Measurements from ENCODE around the gene PPP4R3B. TPM values are rescaled to one million over a fixed set of nuclear protein-coding genes. Genes with fewer than 3 reads are reported as not detected.
"Not testable (repeated sequence)": the region's sequence is repeated elsewhere in the genome, so short reads cannot be mapped to it uniquely, and the experiment has no call there.

Gene PPP4R3B
- total RNA-seq, 1 experiment from 2014 or later, result 25.5 TPM

DNA sequence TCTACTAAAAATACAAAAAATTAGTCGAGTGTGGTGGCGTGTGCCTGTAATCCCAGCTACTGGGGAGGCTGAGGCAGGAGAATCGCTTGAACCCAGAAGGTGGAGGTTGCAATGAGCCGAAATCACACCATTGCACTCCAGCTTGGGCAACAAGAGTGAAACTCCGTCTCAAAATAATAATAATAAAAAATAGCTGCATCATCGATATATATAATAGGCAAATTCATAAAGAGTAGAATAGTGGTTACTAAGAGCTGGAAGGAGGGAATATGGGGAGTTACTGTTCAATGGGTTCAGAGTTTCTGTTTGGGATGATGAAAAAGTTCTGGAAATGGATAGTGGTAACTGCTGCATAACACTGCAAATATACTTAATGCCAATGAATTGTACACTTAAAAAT lies 20.6 kb downstream of the PPP4R3B start:
- not testable (repeated sequence) for DNase-seq (ENCODE audit: low spot score)

DNA sequence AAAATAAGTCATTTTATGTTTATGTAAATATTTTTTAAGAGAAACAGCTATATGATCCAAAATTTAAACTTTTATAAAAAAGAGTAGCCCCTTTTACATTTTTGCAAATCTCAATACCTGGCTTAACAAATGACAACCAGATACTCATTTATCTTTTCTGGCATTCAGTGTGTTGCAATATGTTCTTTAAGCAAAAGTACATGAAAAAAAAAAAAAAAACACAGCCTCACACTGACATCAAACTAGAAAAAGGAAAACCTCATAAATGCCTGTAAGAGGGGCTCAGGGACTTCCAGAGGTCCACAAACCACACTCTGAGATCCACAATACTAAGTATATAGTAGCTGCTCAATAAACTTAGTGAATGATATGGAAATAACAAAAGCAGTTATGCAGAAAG lies 21.9 kb downstream of the PPP4R3B start:
- DNase-seq (ENCODE audit: low spot score), result no peak

DNA sequence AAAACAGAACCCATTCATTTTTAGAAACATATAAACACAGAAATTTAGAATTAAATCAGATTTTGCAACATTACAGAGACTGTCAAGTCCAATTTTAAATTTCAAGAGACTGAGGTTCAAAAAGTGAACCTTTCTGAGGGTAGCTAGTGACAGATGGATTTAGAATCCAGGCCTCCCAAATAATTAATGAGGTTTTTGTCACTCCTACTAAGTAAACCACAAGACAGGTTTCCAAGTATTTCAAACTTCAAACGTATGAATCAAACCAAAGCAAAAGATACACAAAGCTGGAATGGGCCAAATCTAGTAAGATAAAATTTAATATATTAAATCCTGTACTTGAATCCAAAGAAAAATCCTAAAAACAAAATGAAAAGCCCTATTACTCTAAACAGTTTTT lies 25.3 kb downstream of the PPP4R3B start:
- DNase-seq (ENCODE audit: low spot score), result no peak

DNA sequence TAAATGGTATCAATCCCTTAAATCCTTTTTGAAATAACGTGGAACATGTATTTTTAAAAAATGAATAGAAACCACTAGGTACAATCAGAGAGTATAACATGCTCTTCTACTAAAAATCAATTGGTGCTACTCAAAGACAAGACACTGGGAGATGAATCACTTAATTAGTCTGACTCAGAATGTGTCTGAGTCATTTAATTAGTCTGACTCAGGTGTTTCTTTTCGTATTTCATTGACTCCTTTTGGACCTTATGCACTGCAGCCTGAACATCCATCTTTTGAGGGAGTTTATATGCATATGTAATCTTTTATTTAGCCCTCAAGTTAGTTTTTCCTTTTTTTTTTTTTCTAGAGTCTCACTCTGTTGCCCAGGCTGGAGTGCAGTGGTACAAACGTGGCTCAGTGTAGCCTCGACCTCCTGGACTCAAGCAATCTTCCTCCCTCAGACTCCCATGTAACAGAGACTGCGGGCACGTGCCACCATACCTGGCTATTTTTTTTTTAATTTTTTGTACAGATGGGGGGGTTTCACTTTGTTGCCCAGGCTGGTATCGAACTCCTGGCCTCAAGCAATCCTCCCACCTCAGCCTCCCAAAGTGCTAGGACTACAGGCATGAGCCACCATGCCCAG lies 26.5 kb downstream of the PPP4R3B start:
- DNase-seq (ENCODE audit: low spot score), result peak; percentile 9

DNA sequence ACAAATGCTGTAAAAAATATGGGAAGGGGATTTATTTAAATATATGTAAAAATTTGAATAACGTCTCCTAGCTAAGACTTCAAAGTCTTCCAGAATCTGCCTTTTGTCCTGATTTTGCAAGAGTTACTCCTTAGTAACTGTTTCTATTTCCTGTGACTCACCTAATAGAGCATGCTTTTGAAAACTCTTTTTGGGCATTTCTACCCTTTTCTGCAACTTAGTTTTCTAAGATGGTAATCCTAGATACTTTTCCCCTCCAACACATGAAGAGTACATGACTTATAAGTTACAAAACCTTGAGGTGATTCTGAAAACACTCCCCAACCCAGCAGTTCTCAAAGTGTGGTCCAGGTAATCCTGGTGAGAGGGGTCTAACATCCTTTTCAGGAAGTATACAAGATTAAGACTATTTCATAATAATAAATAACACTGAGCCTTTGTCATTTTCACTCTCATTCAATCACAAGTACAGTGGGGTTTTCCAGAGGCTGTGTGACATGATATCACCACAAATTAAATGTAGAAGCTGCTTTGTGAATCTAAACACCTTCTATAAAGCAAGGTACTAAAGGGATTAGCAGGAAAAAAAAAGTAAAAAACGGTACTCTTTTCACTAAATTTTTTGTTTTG lies 31.9 kb downstream of the PPP4R3B start:
- DNase-seq (ENCODE audit: low spot score), result no peak

DNA sequence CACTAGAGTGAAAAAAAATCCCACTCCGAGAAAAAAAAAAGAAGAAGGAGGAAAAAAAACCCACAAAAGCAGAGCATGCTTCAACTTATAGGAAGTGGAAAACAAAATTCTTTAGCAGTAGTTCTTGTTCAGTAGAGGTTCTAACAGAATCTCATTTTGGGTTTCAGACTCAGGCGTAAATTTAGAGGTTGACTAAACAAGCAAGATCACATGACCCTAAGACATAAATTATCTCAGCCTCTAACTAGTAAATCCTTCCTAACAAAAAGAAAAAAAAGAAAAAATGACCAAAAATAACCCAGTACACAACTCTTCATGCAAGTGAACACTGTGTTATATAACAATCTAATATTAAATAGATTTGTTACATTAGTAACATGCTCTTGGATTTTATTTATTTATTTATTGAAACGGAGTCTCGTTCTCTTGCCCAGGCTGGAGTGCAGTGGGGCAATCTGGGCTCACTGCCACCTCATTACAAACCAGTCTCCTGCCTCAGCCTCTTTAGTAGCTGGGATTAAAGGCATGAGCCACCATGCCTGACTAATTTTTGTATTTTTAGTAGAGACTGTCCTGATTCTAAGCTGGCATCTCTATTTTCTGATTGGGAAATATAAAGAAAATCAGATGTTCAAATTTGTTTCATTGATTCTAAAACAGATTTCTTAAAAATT lies 35.4 kb downstream of the PPP4R3B start:
- DNase-seq (ENCODE audit: low spot score), result no peak

DNA sequence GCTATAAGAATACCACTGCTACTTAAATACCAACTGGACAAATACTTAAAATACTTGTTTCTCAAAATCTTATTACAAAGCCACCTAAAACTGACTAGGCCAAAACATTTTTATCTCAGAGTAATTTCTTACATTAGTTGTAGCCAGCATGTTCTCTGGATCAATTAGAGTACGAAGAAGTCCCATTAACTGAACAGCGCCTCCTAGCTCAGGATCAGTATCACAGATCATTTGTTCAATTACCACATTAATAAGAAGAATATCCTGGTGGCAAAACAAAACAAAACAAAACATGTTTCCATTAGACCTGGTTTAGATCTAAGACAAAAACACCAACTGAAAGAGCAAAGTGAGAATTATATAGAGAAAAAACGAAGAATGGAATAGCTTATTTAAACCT lies 36.0 kb downstream of the PPP4R3B start:
- DNase-seq (ENCODE audit: low spot score), result peak; percentile 35

DNA sequence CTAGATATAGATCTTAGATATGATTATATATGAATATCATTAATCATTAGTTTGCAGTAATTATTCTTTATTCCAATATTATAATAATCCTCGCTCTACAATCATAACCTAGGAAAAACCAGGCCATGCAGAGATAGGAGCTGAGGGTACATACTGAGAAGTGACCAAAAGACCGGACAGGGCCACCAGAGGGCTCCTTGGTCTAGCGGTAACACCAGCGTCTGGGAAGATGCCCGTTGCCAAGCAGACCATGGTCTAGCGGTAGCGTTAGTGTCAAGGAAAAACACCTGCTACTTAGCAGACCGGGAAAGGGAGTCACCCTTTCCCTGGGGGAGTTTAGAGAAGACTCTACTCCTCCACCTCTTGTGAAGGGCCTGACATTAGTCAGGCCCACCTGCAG lies 48.4 kb downstream of the PPP4R3B start:
- DNase-seq (ENCODE audit: low spot score), result not testable (repeated sequence)

DNA sequence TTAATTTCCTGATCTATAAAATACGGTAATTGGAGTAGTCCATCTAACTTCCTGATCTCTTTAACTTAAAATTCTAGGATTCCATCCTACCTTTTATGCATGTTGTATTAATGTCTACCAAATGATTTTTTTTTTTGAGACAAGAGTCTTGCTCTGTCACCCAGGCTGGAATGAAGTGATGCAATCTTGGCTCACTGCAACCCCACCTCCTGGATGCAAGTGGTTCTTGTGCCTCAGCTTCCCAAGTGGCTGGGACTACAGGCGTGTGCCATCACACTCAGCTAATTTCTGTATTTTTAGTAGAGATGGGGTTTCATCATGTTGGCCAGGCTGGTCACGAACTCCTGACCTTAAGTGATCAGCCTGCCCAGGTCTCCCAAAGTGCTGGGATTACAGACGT lies 50.1 kb downstream of the PPP4R3B start:
- DNase-seq (ENCODE audit: low spot score), result no peak

DNA sequence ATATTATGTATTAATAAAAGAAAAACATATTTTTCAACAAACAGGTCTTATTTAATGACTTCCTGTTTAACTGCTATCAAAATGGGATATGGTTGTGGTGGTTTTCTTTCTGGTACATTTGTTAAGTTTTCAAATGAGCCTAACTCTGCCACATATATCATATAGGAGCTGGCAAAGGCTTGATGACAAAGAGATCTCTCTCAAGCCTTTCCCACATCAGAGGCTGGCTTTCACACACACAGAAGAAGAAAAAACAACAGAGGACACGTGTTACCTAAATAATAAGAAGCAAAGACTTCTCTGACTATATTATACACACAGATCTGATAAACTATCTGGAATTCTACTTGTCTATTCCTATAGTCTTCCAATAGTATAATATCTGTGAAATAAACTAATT lies 51.8 kb downstream of the PPP4R3B start:
- DNase-seq (ENCODE audit: low spot score), result no peak

DNA sequence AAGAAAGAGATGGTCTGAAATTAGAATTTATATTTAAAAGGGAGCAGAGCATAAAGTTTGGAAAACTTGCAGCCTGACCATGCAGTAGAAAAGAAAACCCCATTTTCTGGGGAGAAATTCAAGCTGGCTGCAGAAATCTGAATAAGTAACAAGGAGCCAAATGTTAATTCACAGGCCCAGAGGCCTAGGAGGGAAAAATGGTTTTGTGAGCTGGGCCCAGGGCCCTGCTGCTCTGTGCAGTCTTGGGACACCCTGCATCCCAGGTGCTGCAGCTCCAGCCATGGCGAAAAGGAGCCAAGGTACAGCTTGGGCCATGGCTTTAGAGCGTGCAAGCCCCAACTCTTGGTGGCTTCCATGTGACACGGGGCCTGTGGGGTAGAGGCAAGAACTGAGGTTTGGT lies 56.6 kb downstream of the PPP4R3B start:
- DNase-seq (ENCODE audit: low spot score), result no peak

DNA sequence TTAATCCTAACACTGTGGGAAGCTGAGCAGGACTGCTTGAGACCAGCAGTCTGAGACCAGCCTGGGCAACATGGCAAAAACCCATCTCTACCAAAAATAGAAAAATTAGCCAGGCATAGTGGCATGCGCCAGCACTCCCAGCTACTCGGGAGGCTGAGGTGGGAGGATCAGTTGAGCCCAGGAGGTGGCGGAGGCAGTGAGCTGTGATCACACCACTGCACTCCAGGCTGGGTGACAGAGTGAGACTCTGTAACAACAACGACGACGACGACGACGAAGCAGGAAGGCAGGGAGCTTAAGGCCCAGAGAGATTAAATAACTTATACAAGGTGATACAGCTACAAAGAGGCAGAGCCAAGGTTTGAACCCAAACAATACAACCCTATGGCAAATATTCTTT lies 60.6 kb downstream of the PPP4R3B start:
- no peak for DNase-seq (ENCODE audit: low spot score)

DNA sequence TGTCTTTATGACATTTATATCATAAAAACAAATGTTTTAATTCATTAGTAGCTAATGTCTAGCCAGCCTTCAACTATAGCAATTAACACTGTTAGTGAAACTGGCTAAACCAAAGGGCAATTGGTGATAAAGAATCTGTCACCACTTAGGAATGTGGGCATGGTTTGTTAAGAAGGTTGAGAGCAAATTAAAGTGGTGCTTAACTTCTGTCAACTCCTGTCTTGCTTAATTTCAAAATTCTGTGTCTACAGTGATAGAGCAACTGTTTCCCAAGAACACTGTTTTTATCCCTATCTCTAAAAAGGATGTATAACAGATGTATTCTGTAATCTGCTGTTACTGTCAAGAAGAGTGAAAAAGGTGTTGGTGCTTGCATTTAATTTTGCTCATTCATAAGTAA lies 61.4 kb downstream of the PPP4R3B start:
- DNase-seq (ENCODE audit: low spot score), result peak; percentile 43

DNA sequence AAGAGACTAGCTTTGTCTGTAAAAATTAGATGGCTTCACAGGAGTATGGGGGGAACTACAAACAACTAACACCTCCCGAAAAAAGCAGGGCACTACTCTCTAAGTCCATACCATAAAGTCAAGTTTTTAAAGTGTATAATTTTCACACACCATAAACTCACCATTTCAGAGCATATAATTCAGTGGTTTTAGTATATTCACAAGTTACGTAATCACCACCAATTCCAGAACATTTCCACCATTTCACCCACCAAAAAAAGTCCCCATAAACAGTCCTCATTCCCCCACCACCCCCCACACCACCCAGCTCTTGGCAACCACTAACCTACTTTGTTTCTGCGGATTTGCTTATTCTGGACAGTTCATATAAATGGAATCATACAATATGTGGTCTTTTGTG lies 64.1 kb downstream of the PPP4R3B start:
- no peak for DNase-seq (ENCODE audit: low spot score)

DNA sequence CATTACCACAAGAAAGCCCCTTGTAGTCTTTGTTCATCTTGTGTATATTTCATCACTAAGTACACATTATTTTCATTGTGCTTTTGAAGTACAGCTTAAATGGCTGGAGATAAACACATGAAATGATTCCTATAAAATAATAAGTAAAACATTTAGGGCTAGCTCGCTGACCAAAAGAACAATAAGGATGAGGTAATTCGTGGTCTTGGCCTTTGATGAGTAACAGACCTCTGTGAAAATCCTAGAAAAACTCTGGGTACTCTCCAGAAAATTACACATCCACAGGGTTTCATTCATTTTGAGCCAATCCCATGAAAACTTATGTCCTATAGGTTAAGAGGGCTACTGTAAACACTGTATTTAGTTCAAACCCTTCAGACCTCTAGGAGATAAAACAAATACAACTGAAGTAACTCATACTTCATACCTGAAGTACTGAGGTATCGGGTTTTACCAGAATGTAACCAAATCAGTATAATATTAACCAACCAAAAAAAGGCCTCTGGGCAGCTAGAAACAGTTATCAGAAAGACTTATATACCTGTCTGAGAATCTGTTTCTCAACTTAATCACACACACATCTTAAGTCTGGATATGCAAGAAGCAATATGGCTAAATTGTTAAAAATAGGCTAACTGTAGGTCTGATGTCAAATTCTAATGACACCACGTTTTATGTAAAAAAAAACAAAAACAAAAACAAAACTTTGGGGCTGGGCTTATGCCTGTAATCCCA lies 66.9 kb downstream of the PPP4R3B start:
- no peak for DNase-seq (ENCODE audit: low spot score)

DNA sequence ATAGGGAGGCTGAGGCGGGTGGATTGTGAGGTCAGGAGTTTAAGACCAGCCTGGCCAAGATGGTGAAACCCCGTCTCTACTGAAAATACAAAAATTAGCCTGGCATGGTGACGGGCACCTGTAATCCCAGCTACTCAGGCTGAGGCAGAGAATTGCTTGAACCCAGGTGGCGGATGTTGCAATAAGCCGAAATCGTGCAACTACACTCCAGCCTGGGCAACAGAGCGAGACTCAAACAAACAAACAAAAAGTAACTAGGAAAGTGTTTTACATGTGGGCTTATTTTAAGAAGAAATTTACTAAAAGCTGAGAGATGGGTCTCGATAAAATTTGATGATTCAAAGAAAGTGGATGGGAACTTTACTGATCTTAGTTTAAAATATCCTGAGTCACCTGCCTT lies 69.7 kb downstream of the PPP4R3B start:
- DNase-seq (ENCODE audit: low spot score), result not testable (repeated sequence)

DNA sequence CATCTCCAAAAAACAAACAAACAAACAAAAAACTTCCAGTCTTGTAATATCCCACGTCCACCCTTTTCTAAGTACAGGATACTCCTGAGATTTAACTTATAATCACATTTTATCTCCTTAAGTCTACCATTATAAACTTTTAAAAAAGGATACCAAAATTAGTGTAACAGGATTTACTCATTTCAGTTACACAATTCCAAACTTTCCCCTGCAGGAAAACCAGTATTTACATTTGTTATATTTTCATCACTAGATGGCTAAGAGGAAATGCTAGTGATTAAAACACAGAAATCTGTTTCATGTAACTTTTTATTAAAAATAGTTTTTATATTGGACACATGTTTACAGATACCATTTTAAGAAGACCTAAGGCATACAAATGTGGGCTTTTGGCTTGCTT lies 70.4 kb downstream of the PPP4R3B start:
- DNase-seq (ENCODE audit: low spot score), result no peak

DNA sequence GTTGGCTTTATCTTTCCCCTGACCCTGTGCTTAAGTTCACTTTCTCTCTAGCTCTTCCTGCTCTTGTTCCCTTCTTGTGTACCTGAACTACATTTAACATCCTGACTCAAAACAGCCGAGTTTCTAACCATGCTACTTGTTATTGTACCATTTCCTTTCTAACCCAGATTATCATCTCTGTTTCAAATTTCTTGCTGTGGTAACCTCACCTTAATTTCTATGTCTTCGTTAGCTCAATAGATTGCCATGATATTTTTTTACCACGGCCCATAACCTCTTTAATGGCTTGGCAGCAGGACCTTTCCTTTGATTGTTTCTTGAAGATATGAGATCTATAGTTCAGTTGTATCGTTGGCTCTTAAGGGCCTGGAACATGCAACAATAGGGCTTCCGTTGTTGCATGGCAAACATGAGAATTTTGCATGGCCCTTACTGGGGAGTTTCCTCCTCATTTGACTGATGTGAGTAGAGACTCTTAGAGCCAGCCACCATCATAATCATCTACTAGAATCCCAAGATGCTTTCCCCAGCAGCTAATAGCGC lies 86.8 kb downstream of the PPP4R3B start:
- DNase-seq (ENCODE audit: low spot score), result no peak

DNA sequence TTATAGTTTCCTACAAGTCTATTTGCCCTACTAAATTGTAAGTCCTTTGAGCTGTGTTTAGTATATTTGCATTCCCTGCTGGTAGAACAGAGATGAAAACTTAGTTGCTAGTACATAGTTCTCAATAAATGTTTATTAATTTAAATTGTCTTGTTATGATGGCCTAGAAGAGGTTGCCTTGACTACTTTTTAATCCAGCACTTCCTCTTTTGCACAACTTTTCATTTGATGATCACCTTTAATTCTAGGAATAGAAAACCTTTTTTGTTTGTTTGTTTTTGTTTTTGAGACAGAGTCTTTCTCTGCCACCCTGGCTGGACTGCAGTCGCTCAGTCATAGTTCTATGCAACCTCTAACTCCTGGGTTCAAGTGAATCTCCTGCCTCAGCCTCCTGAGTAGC lies 91.2 kb downstream of the PPP4R3B start:
- no peak for DNase-seq (ENCODE audit: low spot score)

DNA sequence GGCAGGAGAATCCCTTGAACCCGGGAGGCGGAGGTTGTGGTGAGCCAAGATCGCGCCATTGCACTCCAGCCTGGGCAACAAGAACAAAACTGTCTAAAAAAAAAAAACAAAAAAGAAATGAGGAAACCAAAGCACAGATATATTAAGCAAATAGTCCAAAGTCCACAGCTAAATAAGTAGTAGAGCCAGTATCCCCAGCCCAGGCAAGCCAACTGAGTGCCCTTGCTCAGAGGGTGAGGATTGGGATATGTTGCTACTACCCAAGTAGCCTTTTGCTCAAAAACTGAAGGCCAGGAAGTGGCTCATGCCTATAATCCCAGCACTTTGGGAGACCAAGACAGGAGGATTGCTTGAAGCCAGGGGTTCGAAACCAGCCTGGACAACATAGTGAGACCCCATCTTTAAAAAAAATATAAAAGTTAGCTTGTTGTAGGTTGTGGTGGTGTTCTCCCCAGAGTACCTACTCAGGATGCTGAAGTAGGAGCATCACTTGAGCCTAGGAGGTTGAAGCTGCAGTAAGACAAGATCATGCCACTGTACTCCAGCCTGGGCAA lies 92.5 kb downstream of the PPP4R3B start:
- DNase-seq (ENCODE audit: low spot score), result no peak

DNA sequence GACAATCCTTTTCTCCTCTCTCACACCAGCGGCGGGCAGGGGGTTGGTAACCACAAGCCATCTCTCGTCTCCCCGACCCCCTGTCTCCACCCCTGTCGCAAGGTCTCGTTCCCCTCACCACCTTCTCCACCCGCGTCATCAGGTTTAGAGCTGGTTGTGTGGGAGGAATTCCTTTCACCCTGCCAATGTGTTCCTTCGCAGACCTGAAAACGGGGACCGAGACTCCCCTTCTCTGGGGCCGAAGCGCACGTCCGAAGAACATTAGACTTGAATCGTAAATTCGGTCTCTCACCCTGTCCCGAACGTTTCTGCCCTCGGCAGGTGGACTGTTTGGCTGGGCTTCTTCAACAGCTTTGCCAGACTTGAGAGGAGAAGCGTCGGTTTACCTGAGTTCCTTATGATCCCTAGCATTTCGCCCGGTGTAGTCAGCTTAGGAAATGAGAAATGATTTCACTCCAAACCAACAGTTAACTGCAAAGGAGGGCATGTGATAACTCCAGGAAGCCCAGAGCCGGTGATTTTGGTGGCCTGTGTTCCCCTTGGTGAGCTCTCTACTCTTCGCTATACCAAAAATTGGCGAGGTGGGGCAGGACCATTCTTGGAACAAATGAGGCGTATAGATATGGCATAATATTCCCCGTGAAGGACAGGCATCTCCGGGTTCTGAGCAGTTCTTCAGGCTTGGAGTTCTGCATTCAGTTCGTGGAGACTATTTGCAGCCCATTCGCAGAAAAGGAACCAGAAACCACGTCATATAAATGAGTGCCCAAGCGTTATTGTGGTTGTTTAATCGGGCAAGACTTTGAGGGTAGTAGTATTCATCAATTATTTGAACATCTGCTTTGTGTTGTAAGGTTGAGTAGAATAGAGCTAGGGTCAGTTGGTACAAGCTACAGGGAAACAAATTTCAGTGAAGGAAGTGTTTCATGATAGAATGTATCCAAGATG lies 97.2 kb downstream of the PPP4R3B start:
- DNase-seq (ENCODE audit: low spot score), result peak; percentile 21
